HG02798 (cell line): ENCODE data around the gene RASGRF2.

Source experiments
- ATAC-seq: cut with Tn5 transposase; IDR thresholded peaks from one replicate; pipeline ENCODE4 v1.9.1; 2021; ENCODE audit warnings: mild to moderate bottlenecking; ENCODE audit not compliant: unreplicated experiment, poor library complexity

The RASGRF2 gene

DNA sequence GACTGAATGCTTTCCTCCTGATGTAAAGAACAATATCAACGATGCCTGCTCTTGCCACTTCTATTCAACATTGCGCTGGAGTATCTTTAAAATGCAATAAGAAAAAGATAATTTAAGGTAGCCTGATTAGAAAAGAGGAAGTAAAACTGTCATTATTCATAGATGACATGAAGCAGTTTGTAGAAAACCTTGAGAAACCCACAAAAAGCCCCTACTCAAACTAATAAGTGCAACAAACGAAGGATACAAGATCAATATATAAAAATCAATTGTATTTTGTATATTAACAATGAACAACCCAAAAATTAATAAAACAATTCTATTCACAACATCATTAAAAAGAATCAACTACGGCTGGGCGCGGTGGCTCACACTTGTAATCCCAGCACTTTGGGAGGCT, 196.6 kb downstream of the RASGRF2 start:
- no peak for ATAC-seq

DNA sequence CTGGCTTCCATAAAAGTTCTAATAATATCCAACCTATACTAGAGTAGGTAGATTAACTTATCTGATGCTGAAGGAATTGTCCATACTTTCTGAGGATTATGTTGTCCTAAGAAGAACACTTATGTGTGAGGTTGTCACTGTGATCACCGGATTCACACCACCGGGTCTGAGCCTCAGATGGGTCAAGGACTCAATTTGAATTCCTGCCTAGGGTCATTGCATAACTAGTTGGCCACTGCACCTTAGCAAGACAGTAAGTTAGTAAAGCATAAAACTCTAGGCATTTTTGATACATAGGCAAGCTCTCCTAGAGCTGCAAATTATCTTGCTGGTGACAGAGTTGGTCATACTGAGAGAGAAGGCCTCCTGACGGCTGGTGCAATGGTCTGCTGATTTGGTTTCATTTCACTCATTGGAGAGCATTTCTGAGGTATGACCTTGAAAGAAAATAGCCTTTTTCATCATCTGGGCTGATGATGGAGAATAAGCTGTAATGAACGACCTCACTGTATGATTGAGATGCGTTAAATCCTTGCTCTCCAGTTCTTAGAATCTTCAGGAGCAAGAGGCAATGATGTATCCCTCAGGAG, 200.9 kb downstream of the RASGRF2 start:
- peak; percentile 57 for ATAC-seq

DNA sequence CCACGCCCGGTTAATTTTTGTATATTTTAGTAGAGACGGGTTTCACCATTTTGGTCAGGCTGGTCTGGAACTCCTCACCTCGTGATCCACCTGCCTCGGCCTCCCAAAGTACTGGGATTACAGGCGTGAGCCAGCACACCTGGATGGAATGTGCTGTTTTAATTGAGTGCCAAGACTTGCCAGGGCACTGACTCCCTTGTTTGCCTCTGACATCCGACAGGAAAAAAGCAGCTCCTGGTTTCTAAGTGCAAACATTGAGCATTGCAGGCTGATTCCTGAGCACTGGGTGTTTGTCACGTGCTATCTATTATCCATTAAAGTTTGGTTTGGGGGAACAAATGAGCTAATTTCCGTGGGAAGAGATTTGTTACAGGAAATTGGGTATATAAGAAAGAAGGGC, 202.3 kb downstream of the RASGRF2 start:
- no peak for ATAC-seq

DNA sequence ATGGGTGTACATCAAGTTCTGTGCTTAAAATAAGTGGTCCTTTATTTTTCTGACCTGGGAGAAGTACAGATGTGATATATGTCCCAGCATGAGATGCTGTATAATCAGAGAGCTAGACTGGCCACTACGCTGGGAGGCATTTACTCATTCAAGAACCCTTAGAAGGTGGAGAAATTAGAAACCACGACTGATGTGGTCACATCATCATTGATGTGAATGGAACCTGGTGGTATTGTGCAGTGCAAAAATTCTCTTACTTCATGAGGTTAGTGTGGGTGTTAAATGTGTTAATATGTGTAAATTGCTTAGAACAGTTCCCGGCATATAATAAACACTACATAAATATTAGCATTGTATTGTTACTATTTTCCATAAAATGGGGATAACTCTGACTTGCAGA, 203.5 kb downstream of the RASGRF2 start:
- no peak for ATAC-seq

DNA sequence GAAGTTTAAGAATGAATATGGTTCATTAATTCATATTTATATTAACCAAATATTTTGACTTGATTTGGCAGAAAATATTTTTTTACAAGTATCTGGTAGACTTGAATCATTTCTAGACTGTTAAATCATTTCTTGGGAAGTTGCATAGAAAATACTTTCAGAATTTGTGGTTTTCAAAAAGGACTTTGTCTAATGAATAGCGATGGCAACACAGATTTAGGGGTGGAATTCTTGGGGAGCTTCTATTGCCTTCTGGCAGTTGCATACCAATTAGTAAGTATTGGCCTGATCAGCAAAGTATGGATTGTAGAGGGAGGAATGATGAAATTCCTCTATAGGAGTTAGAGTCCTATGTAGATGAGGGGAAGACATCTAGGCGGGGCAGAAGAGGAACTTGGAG, 204.3 kb downstream of the RASGRF2 start:
- no peak for ATAC-seq

DNA sequence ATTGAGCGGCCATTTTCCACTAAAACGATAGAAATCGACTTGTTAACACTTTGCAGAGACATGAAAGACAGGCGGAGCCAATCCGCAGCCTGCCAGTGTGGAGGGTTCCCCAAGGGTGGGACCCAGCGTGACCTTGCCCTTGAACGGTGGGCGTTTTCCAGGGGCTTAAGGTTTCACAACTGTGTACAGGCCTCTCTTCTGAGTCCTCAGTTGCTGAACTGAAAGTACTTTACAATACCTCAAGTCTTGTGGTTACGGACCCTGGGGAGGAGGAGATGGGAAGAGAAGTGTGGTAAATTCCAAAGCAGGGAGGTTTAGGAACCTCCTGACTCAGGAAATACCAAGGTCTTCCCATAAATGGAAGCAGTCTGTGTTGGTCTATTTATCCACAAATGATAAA, 204.8 kb downstream of the RASGRF2 start:
- ATAC-seq, result no peak

DNA sequence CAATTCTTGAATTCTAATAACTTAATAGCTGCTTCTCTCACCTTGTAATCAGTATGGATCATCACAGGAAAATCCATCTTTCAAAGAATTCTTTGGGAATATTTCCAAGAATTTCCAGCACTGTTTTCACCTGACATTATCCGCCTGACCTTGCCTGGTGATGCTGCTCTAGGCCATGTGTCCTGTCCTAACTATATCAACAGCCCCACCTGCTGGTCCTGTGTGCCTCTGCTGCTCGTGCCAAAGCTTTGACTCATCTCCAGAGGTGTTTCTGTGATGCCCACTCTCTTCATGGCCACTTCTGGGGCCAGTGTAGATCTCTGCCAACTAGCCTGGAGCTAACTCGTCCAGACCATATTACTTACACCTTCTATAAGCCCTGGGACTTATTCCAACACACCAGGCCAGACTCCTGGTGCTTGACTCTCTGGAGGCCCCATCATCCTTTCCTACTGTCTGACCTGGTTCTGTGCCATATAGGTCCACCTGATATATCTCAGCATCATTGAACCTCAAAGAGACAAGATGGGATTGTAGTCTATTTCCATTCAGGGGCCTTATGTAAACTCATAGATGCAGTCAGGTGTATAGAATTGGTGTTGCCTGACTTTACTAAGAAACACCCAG, 205.4 kb downstream of the RASGRF2 start:
- ATAC-seq, result peak; percentile 75

DNA sequence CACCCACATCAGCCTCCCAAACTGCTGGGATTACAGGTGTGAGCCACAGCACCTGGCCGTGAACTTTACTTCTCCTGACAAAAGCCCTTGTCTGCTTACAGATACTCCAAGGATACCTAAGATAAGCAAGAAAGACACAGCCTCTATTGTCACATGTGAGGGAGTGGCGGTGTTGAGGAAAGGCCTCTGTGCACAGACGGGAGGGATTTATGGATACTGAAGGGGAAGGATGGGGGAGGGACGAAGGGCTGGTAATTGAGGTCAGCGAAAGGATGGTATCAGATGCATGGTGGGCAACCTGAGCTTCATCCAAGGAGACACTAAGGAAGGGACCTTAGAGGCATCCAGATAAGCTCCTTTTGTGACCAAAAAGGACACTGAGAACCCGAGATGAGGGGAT, 206.3 kb downstream of the RASGRF2 start:
- ATAC-seq, result no peak

DNA sequence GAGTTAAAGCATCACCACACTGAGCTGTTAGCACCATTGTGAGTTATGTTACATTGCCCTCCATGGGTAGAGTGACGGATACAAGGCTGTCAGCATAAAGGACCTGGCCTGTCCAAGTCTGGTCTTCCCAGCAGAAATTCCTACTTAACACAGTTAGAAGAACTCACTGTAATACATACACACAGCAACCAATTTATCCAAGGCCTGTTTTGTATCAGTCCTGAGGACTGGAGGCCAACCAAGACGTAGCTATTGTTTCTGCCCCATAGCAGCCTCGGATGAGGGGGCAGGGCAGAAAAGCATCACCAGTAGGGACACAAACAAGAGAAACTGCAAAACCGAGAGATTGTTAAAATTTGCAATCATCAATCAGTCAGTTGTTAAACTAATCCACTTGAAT, 206.9 kb downstream of the RASGRF2 start:
- ATAC-seq, result no peak

DNA sequence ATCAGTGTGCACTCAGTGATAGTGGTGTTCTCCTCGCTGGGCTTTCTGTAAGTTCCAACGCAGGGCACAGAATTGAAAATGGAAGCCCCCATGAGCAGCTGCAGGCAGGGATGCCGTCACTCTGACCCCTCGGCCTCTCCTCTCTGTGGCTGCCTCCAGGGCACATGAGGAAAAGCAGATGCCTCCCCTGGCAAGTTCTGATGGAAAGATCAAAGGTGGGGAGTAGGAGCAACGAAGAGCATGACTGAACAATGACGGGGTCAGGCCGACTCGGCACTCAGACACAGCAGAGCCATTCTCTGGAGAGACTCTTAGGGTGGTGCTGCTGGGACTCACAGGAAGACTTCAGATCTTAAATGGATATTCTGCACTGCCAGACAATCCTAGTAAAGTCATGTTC, 207.4 kb downstream of the RASGRF2 start:
- no peak for ATAC-seq

DNA sequence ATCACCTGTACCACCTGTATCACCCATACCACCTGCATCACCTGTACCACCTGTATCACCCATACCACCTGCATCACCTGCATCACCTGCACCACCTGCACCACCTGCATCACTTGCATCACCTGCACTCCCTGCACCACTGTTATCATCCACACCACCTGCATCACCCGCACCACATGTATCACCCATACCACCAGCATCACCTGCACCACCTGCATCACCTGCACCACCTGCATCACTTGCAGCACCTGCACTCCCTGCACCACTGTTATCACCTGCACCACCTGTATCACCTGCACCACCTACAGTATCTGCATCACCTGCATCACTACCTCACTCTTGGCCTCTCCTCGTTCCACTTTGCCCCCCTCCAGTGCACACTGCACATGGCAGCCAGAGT, 209.8 kb downstream of the RASGRF2 start:
- no peak for ATAC-seq

DNA sequence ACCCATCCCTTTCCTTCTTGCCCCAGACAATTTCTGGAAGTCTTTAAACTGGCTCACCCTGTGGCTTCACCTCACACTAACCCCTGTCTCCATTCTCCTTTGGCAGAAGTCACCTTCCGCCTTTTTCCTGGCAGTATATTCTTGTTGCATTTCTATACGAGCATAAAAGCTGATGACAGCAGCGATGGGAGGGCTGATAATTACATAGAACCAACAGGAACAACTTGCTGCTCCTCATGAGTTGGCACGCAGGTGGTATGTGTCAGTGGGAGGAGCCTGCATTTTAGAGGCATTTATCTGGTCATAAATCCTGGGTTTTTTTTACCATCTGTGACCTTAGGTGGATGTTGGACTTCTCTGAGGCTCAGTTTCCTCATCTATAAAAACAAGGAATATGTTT, 211.6 kb downstream of the RASGRF2 start:
- ATAC-seq, result no peak

DNA sequence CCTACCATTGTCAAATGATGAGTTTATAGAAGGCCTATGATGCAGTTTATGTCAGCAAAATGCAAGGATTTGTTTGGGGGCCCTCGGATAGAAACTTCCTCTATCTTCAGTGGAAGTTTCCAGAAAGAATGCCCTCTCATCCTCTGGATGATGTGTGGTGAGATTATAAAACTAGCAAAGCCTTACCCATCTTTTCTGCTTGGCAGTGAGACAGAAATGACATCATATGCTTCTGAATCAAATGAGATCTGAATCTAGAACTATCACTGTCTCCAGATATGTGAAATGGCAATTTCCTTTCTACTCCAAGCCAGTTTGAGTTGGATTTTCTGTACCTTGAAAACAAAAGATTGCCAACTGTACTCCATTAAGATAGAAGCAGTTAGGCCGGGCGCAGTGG, 212.5 kb downstream of the RASGRF2 start:
- no peak for ATAC-seq

DNA sequence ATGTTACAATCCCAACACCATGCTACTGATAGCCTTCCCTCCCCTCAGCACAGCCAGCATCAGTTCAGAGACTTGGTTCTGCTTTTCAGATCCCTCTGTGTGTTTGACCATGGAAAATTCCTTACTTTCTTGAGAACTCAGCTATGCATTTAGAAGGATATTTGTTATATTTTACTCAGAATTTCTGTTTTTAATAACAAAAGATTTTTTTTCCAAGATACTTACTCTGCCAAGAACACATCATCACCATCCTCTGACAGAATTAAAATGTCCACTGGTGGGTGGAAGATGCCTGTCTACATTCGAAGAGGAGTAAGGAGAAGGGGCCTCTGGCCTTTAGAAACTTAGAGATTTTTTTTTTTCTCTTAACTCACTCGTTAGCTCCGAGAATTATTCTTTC, 216.9 kb downstream of the RASGRF2 start:
- no peak for ATAC-seq

DNA sequence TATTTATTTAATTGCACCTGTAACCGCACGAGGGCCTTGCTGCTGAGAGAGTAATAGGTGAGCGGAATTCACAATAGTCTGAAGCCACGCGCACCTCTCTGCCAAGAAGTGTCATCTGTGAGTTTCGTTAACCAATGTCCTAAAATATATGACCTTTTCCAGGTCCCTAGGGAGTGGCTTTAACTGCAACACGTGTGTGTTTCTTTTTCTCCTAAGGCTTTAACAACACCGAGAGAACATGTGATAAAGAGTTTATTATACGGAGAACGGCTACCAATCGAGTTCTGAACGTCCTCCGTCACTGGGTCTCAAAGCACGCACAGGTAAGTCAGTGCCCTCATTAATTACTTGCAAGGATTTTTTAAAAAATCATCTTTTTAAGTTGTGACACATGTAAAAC, 219.8 kb downstream of the RASGRF2 start:
- no peak for ATAC-seq

DNA sequence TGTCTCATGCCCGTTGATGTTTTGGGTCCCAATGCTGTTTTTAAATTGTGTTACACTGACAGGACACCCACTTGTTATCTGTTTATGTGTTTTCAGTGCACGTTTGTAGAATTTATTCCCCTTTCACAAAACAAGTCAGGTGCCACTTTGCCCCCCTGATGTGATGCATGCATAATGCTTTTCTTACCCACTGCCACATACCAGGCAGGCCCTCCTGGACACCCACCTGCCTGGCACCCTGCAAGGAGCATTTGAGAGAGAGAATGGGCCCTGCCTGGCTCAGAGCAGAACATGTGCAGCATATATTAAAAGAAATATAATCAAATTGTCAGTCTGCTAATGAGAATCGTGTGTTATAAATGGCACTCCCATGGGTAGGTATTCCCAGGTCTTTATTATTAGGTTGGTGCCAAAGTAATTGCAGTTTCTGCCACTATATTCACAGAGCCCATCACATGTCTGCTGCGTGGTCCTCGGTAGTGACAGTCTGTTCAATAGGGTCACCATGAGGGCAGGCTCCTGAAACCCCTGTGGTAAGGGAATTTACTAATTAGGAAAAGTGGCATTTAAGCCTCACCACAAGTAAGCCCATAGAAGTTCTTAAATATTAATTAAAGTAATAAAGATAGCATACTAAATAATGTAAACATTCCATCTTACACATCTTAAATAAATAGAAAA, 220.8 kb downstream of the RASGRF2 start:
- no peak for ATAC-seq

DNA sequence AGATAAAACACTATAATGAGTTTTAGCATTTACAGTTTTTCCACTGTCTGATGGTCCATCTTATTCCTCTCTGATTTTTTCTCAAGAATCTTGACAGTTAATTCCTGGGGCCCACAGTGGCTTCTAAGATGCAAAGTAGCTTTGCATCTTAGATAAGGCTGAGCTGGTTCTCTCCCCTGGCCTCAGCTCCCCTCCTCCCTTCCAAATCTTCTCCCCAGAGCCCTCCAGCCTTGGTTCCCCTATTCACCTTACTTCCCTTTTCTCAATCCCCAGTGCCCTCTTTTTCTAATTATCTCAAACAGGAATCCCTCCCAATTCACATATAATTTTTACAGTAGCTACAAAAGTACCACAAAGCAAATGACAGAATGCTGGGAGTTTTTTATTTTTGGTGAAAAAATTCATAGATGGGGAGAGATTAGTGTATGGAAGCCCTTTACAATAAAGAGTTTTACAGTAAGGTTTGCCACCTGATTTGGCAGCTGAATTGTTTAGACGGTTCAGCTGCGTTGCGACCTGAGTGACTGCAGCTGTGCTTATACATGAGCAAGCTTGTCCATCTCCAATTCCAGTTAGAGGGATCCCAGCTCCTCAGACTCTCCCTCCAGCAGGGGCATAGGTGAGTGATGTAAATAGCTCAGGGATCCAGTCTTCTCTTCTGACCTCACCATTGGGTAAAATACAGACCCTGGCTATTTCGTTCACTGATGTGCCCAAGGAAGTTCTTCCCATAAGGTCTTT, 221.6 kb downstream of the RASGRF2 start:
- no peak for ATAC-seq

DNA sequence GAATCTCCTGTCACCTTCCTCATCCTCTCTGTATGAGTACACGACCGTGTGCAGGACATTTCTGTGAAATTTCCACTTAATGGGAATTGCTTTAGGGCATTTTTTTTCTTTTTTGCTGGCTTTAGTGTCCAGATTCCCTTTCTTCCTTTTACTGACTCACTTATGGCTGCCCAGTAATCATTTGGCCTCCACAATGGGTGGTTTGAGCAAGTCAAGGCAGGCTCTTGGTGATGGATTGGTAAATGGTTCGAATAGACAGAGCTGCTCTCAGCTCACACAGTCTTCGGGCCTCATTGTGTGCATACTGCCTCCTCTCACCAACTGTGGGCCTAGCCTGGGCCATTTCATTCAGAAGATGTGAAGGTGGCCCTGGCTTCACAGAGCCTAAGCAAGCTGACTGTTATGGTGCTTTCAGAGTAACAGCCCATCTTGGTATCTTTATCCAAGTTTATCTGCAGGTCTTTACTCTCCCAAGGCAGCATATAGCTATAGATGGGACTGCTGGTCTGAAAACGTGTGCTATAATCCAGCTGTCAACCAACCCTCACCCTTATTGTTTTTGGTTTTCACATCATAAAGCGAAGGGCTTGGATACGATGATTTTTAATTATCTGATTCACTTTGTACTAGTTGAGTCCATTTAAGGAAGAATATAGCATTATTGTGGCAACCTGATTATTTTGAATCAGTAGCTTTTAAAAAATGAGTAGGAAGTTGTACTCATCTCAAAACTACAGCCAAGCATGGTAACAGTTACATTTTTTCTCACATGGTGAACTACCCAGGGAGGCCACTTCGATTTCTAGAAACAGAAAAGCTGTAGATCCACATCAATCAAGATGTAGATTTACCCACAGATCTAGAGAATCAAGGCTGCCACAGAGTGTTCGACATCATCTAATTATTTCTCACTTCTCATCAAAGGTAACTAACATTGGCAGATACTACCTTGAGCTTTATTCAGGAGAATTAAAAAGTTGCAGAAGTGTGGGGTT, 222.5 kb downstream of the RASGRF2 start:
- ATAC-seq, result no peak

DNA sequence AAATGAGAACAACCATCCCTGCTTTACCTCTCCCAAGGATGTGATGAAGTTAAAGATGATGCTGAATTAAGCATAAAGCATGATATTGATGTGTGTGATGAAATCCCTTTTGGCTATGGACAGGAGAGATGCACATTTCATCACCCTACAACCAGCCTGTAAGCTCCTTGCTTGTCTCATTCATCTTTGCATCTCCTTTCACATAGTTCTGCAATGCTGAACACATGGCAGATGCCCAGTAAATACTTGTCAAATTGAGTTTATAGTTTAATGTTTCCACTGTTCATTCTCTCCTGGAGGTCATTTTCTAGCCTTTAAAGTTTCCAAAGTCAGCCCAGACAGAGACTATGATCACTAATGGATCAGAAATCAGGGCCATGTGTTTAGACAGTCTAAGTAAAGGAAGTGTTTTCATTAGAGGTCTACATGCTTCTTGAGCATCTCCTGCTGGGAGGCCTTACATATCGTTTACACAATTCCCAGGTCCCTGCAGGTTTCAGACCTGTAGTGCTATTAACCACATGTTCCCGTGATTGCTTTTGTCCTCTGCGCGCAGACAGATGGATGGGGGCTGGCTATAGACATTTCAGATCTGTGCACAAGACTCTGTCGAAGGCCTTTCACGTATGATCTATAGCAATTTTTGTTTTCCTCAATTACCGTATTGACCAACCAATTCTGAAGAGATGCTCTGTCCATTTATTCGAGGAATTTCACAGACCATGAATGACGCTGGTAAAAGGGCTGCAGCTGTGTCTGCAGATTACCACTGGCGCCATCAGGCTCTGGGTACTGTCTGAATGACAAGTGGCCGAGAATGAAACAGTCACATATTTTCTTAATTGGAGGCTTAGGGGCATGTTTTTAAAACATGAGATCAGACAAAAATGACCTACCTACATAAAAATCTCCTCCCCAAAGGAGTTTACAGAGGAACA, 223.9 kb downstream of the RASGRF2 start:
- no peak for ATAC-seq
